Gastrocnemius medialis (tissue), 4 donors: ENCODE measurements around the gene ZNF638. TPM values are rescaled to one million over a fixed set of nuclear protein-coding genes. Genes with fewer than 3 reads are reported as not detected.
A peak's percentile ranks its signal among the peaks of the same experiment; 100 is the strongest.

Source experiments
- ATAC-seq, 2 donors: fragments of 150-250 bp; one replicate each; pipeline ENCODE4 v1.9.1; 2016
- DNase-seq, 2 donors: peaks; one replicate each; pipeline ENCODE4 v3.0.0-alpha.2; 2019
- H3K27ac ChIP-seq, 4 donors: fragments of 200-600 bp; sonication (generic); 1 replicate in 1 of 4; 2 replicates in 3 of 4; pipeline ENCODE4 v1.5.1; 2016 to 2018; ENCODE audit warnings: mild to moderate bottlenecking in 2 of 4, moderate library complexity in 1 of 4
- H3K27me3 ChIP-seq, 3 donors: fragments of 200-600 bp; sonication (generic) in 2 of 3; 1 replicate in 1 of 3; 2 replicates in 2 of 3; pipeline versions ENCODE4 v1.5.1 to v1.6.0; 2016 to 2019; ENCODE audit warnings: mild to moderate bottlenecking in 1 of 3, moderate library complexity in 1 of 3
- H3K36me3 ChIP-seq, 2 donors: fragments of 200-600 bp; sonication (generic) in 1 of 2; one replicate each; pipeline ENCODE4 v1.5.1; 2017 to 2018
- H3K4me1 ChIP-seq, 2 donors: fragments of 200-600 bp; sonication (generic) in 1 of 2; one replicate each; pipeline ENCODE4 v1.5.1; 2016 to 2017; ENCODE audit warnings: mild to moderate bottlenecking in 2 of 2
- H3K4me3 ChIP-seq, 4 donors: fragments of 200-600 bp; sonication (generic) in 3 of 4; 1 replicate in 1 of 4; 2 replicates in 3 of 4; pipeline ENCODE4 v1.5.1; 2016 to 2019; ENCODE audit warnings: mild to moderate bottlenecking in 2 of 4
- H3K9me3 ChIP-seq, 3 donors: fragments of 200-600 bp; sonication (generic) in 2 of 3; 1 replicate in 1 of 3; 2 replicates in 2 of 3; pipeline ENCODE4 v1.5.1; 2016 to 2019
- CTCF ChIP-seq, 5 experiments: fragments of 450-650 bp in 3 of 5; fragments of 200-600 bp in 2 of 5; sonication (generic) in 2 of 5; IDR thresholded peaks in 4 of 5; conservative IDR thresholded peaks in 1 of 5; 1 replicate in 4 of 5; 2 replicates in 1 of 5; pipeline ENCODE4 v1.5.1; 2016 to 2019; ENCODE audit warnings: antibody characterized with exemption in 5 of 5, mild to moderate bottlenecking in 3 of 5, moderate library complexity in 3 of 5
- POLR2A ChIP-seq, 2 donors: fragments of 450-650 bp; IDR thresholded peaks; one replicate each; pipeline ENCODE4 v1.6.1; 2017; ENCODE audit warnings: antibody characterized with exemption in 2 of 2, mild to moderate bottlenecking in 2 of 2, moderate library complexity in 2 of 2
- in situ Hi-C, 4 donors: fragments of 200-750 bp; cut with MboI; loops; one replicate each; pipeline versions ENCODE4 v1.15.0 to v1.8.0; 2017; ENCODE audit warnings: low sequenced_read_pairs in 4 of 4
- intact Hi-C: fragments of 100-400 bp; cut with DNase I; formaldehyde crosslinking; loops from one replicate; pipeline ENCODE4 v1.15.1; 2023; ENCODE audit warnings: low total_unique reads
- total RNA-seq, 4 donors: library from RNA; depleted of rRNA; stranded (reverse); fragments of >200 nt; gene quantifications; one replicate each; pipeline versions ENCODE4 v1.1.0 to v1.2.3, GENCODE V29; 2016

The ZNF638 gene
- total RNA-seq, 4 donors from 2014 or later, result 69.7 to 152 (median 95.0) TPM

- Histone ChIP-seq H3K4me3 (peak overlapping the region in 1 of 4 donors; percentile 31), H3K4me1 (no peaks in the 10 kb centered on the region), H3K9me3 (no peaks in the 10 kb centered on the region), H3K27me3 (no peaks in the 10 kb centered on the region), H3K36me3 (peaks cover 0 to 9% of the 10 kb centered on the region in 2 donors), H3K27ac (peak overlapping the region; percentile 3 to 47 (median 12))
- in situ Hi-C loops (no loop called here), intact Hi-C loops (no loop called here)
- no peak for ATAC-seq
- TF ChIP-seq CTCF (IDR thresholded peaks at IDR 0.05 in 4 of 5, conservative IDR thresholded peaks at IDR 0.05 in 1 of 5) (no peak), POLR2A (IDR thresholded peaks at IDR 0.05) (no peak)
- DNase-seq, result no peak
Measured at GRCh38 chr2:71417300-71418202, 86.0 kb downstream of the ZNF638 start.

GRCh38 chr2:71419145-71419544, 87.6 kb downstream of the ZNF638 start:
- intact Hi-C loops (no loop called here), in situ Hi-C loops (no loop called here)
- TF ChIP-seq POLR2A (IDR thresholded peaks at IDR 0.05), result no peak
- TF ChIP-seq CTCF (IDR thresholded peaks at IDR 0.05 in 4 of 5, conservative IDR thresholded peaks at IDR 0.05 in 1 of 5), result no peak
- DNase-seq (no peak), ATAC-seq (no peak)
- H3K4me3 ChIP-seq, result no peak overlapping the region
- peaks cover 0 to 24% of the 10 kb centered on the region in 2 donors for H3K36me3 ChIP-seq
- no peaks in the 10 kb centered on the region for H3K27me3 ChIP-seq
- H3K4me1 ChIP-seq, result peaks cover 0 to 4% of the 10 kb centered on the region in 2 donors
- H3K9me3 ChIP-seq, result no peaks in the 10 kb centered on the region
- no peak overlapping the region for H3K27ac ChIP-seq

GRCh38 chr2:71419976-71420375, 88.4 kb downstream of the ZNF638 start:
- in situ Hi-C loops, result no loop called here
- H3K36me3 ChIP-seq, result peaks cover 0 to 30% of the 10 kb centered on the region in 2 donors

GRCh38 chr2:71422786-71423185, 91.2 kb downstream of the ZNF638 start:
- intact Hi-C loops, result no loop called here
- Histone ChIP-seq H3K27ac (peak overlapping the region in 1 of 4 donors; percentile 7), H3K9me3 (no peaks in the 10 kb centered on the region), H3K27me3 (no peaks in the 10 kb centered on the region), H3K4me1 (peaks cover 6 to 16% of the 10 kb centered on the region in 2 donors), H3K36me3 (peaks cover 0 to 42% of the 10 kb centered on the region in 2 donors), H3K4me3 (no peak overlapping the region)
- in situ Hi-C loops, result no loop called here
- ATAC-seq, result no peak
- DNase-seq, result no peak
- TF ChIP-seq CTCF (IDR thresholded peaks at IDR 0.05 in 4 of 5, conservative IDR thresholded peaks at IDR 0.05 in 1 of 5), result no peak
- no peak for TF ChIP-seq POLR2A (IDR thresholded peaks at IDR 0.05)

More at GRCh38 chr2:71419976-71420375, 88.4 kb downstream of the ZNF638 start:
- Histone ChIP-seq H3K4me3 (no peak overlapping the region), H3K27me3 (no peaks in the 10 kb centered on the region), H3K9me3 (no peaks in the 10 kb centered on the region), H3K27ac (peak overlapping the region in 1 of 4 donors; percentile 53), H3K4me1 (peaks cover 0 to 4% of the 10 kb centered on the region in 2 donors)
- ATAC-seq (no peak), DNase-seq (no peak)
- intact Hi-C loops, result no loop called here
- no peak for TF ChIP-seq POLR2A (IDR thresholded peaks at IDR 0.05)
- no peak for TF ChIP-seq CTCF (IDR thresholded peaks at IDR 0.05 in 4 of 5, conservative IDR thresholded peaks at IDR 0.05 in 1 of 5)
